GM19324 (cell line): Measurements from ENCODE around the gene TAF10.

Experiments used
- ATAC-seq: cut with Tn5 transposase; IDR thresholded peaks from one replicate; pipeline ENCODE4 v1.9.1; 2021; ENCODE audit warnings: mild to moderate bottlenecking, moderate library complexity; ENCODE audit not compliant: unreplicated experiment, low FRiP score

Gene TAF10

GRCh38 chr11:6612213-6613041 is at the start of gene TAF10:
Gene TAF10 (minus strand): TSS chr11:6612216. CDS start chr11:6612189, 27 bp downstream.
- ATAC-seq: peak; percentile 92

DNA sequence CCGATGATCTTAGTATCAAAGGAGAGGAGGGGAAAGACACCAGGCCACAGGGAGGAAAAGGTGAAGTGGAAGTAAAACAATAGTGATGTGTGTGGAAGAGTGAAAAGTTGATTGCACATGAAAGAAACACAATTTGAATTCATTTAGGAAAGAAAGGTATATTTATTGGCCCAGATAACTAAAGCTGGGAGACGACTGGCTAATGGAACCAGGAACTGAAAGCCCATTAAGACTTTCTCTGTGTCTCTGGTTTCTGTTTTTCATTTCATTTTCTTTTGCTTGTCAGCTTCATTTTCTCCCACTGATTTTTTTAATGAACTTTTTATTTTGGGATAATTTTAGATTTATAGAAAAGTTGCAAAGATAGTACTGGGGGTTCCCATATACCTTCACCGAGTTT is 48.7 kb upstream of the TAF10 start:
- no peak for ATAC-seq

- ATAC-seq: no peak
Observed at GRCh38 chr11:6658647-6659046, 46.6 kb upstream of the TAF10 start.

DNA sequence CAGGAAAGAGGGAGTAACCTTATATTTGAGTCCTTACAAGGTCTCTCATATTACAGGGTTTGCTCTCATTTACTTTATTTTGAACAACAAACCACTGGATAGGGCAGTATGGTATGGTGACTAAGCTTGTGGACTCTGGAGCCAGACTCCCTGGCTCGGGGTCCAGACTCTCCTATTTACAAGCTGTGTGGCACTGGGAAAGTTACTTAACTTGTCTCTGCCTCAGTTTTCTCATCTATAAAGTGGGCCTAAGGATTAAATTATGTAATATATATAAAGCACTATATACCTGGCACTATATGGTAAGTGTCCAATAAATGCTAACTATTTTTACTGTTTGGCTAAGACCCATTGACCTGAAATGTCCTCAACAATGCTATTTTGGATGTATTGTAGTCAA is 45.3 kb upstream of the TAF10 start:
- no peak for ATAC-seq

- no peak for ATAC-seq
Observed at GRCh38 chr11:6656936-6657335, 44.9 kb upstream of the TAF10 start.

DNA sequence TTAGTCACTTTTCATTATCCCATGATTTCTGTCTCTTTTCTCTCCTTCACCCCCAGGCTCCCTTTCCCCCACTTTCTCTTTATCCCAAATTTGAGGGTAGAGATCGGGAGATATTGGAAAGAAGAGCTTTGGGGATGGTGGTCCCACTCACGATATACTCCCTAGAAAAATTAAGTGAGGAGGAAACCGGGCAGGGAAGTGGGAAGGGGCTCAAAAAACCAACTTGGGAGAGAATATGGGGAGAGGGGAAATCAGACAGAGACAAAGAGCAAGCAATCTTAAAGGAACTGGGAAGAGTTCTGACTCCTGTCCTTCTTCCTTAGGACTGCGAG is 44.5 kb upstream of the TAF10 start:
- no peak for ATAC-seq

GRCh38 chr11:6655790-6656583 is 44.0 kb upstream of the TAF10 start, which contains the start of gene DCHS1:
Gene DCHS1 (minus strand): TSS chr11:6655809. CDS start chr11:6641613, 14,196 bp downstream.
- no peak for ATAC-seq

- no peak for ATAC-seq
Observed at GRCh38 chr11:6655020-6655789, 43.2 kb upstream of the TAF10 start.

GRCh38 chr11:6654281-6655019 is 42.4 kb upstream of the TAF10 start:
- no peak for ATAC-seq

- ATAC-seq: no peak
Observed at GRCh38 chr11:6653656-6654055, 41.6 kb upstream of the TAF10 start.

DNA sequence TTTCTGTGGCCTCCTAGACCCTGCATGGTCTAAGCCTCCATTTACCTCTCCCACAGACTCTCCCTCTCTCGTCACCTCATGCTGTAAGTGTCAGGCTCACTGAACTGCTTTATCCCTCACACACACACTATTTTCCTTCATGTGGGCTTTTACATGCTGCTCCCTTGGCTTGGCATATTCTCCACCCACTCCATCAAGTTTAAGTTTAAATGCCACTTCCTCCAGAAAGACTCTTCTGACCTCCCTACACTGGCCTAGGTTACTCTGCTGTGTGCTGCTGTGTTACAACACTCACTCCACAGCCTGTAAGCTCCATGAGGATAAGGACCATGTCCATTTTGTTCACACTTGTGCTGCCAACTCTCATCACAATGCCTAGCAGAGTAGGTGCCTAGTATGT is 41.1 kb upstream of the TAF10 start:
- no peak for ATAC-seq

- no peak for ATAC-seq
Observed at GRCh38 chr11:6652182-6652581, 40.2 kb upstream of the TAF10 start.

GRCh38 chr11:6650980-6651379 is 39.0 kb upstream of the TAF10 start:
- ATAC-seq: no peak

GRCh38 chr11:6650104-6650503 is 38.1 kb upstream of the TAF10 start:
- no peak for ATAC-seq

DNA sequence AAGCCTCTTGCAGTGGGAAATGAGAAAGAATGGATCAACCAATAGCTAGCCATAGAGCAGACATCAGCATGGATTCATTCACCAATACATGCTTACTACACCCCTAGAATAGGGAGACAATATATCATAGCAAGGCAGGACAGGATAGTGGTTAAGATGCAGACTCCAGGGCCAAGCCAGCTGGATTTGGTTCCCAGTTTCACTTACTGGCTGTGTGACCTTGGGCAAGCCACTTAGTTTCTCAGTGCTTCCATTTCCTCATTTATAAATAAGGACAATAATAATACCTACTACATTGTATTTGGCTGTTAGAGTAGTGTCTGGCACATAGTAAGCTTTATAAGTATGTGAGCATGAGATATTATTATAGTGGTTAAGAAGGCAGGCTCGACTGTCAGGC is 36.5 kb upstream of the TAF10 start:
- ATAC-seq: no peak

DNA sequence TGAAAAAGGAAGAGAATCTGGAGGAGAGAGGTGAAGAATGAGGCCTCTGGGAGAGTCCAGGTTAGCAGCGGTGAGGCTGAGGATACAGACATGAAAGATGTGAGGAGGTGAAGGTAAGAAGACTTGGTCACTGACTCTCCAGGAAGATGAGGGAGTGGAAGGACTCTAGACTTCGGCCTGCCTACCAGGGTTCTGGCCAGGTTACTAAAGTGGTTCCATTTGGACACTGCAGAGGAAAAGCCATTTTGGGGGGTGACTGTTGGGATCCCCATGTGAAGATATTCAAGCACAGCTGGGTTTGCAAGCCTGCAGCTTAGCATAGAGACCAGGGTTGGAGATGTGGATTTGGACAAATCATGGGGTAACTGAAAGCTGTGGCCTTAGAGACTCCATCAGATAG is 35.8 kb upstream of the TAF10 start:
- ATAC-seq: no peak

- ATAC-seq: peak; percentile 70
Observed at GRCh38 chr11:6646918-6647679, 35.1 kb upstream of the TAF10 start.

DNA sequence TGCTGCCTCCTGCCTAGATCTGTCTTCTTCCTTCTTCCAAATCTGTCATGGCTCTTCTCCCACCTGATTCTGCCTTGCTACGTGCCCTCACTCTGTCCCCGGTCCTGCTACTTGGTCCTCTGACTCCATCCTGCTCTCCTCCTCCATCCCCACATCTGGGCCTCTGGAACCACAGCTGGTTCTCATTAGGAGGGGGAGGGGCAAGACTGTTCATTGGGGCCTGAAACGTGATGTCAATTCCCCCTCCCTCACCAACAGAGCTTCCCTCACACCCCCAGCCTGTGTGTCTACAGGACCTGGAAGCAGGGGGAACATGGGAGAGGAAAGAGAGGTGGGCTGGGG is 34.5 kb upstream of the TAF10 start:
- no peak for ATAC-seq

DNA sequence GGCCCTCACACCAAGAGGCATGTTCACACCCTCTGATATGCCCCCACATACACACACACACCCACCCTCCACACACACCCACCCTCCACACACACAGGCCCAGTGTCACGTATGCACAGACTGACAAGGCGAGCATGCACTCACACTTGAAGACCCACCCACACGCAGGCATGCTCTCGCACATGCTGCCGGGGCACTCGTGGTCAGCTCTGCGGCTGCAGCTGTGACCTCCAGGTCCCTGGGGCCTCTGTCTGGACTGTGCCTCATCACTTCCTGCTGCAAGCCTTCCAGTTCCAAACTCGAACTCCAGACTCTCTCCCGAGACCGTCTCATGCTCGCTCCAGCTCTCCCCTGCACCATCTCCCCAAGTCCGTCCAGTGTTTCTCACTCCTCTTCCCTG is 34.1 kb upstream of the TAF10 start:
- ATAC-seq: no peak

DNA sequence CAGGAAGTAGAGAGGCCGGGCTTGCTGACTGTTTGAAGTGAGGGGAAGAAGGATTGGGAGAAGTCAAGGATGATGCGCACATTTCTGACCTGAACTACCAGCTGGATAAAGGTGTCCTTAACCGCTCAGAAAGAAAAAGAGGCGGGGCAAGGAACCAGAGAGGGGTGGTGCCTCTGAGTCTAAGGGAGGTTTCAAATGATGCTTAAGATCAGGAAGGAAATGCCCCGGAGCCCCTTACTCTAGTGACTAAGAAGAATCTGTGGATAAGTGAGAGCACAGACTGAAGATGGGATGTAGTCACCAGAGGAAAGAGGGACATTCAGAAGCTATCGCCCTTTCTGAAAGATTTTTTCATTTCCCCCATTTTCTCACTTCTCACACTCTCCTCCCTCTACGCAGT is 30.9 kb upstream of the TAF10 start:
- no peak for ATAC-seq
